ENCODE data around the gene NFATC4.
"Not testable (repeated sequence)": the region's sequence is repeated elsewhere in the genome, so short reads cannot be mapped to it uniquely, and the experiment has no call there.

- not testable (repeated sequence) for TF ChIP-seq ZNF274 (IDR thresholded peaks at IDR 0.05; ENCODE audit: low read length); ZNF274 (tag by site-specific recombination; IDR thresholded peaks at IDR 0.05; ENCODE audit: borderline replicate concordance); ZNF521 (tag by site-specific recombination; IDR thresholded peaks at IDR 0.05); CTCF (tag by site-specific recombination; IDR thresholded peaks at IDR 0.05); ZNF549 (tag by site-specific recombination; IDR thresholded peaks at IDR 0.05); ZNF785 (tag by site-specific recombination; IDR thresholded peaks at IDR 0.05); ZBTB49 (tag by site-specific recombination; IDR thresholded peaks at IDR 0.05; ENCODE audit: low read depth); MYNN (tag by site-specific recombination; IDR thresholded peaks at IDR 0.05; ENCODE audit: borderline replicate concordance); PRDM6 (tag by site-specific recombination; IDR thresholded peaks at IDR 0.05); ZNF140 (tag by site-specific recombination; IDR thresholded peaks at IDR 0.05); ZBTB26 (tag by site-specific recombination; optimal IDR thresholded peaks at IDR 0.05); TCF7L2 (IDR thresholded peaks at IDR 0.05; ENCODE audit: borderline replicate concordance, low read depth, low read length); SP2 (tag by site-specific recombination; IDR thresholded peaks at IDR 0.05)
- TF ChIP-seq, protein P1, sequence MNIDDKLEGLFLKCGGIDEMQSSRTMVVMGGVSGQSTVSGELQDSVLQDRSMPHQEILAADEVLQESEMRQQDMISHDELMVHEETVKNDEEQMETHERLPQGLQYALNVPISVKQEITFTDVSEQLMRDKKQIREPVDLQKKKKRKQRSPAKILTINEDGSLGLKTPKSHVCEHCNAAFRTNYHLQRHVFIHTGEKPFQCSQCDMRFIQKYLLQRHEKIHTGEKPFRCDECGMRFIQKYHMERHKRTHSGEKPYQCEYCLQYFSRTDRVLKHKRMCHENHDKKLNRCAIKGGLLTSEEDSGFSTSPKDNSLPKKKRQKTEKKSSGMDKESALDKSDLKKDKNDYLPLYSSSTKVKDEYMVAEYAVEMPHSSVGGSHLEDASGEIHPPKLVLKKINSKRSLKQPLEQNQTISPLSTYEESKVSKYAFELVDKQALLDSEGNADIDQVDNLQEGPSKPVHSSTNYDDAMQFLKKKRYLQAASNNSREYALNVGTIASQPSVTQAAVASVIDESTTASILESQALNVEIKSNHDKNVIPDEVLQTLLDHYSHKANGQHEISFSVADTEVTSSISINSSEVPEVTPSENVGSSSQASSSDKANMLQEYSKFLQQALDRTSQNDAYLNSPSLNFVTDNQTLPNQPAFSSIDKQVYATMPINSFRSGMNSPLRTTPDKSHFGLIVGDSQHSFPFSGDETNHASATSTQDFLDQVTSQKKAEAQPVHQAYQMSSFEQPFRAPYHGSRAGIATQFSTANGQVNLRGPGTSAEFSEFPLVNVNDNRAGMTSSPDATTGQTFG (tag by site-specific recombination; IDR thresholded peaks at IDR 0.05; ENCODE audit: borderline replicate concordance), result not testable (repeated sequence)
- TF ChIP-seq, protein P2, sequence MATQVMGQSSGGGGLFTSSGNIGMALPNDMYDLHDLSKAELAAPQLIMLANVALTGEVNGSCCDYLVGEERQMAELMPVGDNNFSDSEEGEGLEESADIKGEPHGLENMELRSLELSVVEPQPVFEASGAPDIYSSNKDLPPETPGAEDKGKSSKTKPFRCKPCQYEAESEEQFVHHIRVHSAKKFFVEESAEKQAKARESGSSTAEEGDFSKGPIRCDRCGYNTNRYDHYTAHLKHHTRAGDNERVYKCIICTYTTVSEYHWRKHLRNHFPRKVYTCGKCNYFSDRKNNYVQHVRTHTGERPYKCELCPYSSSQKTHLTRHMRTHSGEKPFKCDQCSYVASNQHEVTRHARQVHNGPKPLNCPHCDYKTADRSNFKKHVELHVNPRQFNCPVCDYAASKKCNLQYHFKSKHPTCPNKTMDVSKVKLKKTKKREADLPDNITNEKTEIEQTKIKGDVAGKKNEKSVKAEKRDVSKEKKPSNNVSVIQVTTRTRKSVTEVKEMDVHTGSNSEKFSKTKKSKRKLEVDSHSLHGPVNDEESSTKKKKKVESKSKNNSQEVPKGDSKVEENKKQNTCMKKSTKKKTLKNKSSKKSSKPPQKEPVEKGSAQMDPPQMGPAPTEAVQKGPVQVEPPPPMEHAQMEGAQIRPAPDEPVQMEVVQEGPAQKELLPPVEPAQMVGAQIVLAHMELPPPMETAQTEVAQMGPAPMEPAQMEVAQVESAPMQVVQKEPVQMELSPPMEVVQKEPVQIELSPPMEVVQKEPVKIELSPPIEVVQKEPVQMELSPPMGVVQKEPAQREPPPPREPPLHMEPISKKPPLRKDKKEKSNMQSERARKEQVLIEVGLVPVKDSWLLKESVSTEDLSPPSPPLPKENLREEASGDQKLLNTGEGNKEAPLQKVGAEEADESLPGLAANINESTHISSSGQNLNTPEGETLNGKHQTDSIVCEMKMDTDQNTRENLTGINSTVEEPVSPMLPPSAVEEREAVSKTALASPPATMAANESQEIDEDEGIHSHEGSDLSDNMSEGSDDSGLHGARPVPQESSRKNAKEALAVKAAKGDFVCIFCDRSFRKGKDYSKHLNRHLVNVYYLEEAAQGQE (tag by site-specific recombination; IDR thresholded peaks at IDR 0.05), result not testable (repeated sequence)
Observed at GRCh38 chr14:24354482-24354825, 13.5 kb upstream of the NFATC4 start.

Data from HEK293 (cell line).